Measurements from ENCODE around the gene ADARB1. TPM values are rescaled to one million over a fixed set of nuclear protein-coding genes. Genes with fewer than 3 reads are reported as not detected.
"Not testable (repeated sequence)": the region's sequence is repeated elsewhere in the genome, so short reads cannot be mapped to it uniquely, and the experiment has no call there.

The ADARB1 gene
- total RNA-seq, 1 experiment from 2014 or later, result 8.4 TPM

- no peak for DNase-seq
- Histone ChIP-seq H3K27me3 (no peaks in the 10 kb centered on the region), H3K36me3 (no peaks in the 10 kb centered on the region), H3K9me3 (replicated peaks) (no peaks in the 10 kb centered on the region), H3K4me1 (peaks cover 40% of the 10 kb centered on the region), H3K4me3 (no peak overlapping the region), H3K27ac (peak overlapping the region; percentile 65)
Measured at GRCh38 chr21:45126983-45127382, 52.6 kb downstream of the ADARB1 start.

- Histone ChIP-seq H3K9me3 (replicated peaks) (no peaks in the 10 kb centered on the region), H3K27me3 (no peaks in the 10 kb centered on the region), H3K4me1 (peaks cover 32% of the 10 kb centered on the region), H3K36me3 (no peaks in the 10 kb centered on the region), H3K27ac (no peak overlapping the region), H3K4me3 (no peak overlapping the region)
- no peak for DNase-seq
Measured at GRCh38 chr21:45127937-45128336, 53.6 kb downstream of the ADARB1 start.

DNA sequence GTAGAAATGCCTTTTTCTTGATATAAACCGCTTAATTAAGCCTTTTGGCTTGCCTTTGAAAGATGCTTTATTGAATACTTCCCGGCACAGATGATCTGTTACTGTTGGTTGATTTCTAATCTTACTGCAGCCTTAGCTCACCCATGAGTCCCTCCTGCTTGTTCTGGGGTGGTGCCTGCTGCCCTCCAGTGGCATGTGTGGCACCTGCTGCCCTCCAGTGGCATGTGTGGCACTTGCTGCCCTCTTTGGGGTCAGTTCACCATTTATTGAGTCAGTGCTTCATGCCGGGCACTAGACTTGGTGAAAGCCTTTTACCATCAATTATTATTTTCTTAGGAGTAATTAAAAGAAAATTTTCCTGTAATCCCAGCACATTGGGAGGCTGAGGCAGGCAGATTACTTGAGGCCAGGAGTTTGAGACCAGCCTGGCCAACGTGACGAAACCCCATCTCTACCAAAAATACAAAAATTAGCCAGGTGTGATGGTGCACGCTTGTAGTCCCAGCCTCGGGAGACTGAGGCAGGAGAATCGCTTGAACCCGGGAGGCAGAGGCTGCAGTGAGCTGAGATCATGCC lies 54.3 kb downstream of the ADARB1 start:
- H3K27me3 ChIP-seq, result no peaks in the 10 kb centered on the region
- H3K27ac ChIP-seq, result no peak overlapping the region
- no peak overlapping the region for H3K4me3 ChIP-seq
- H3K4me1 ChIP-seq, result peaks cover 31% of the 10 kb centered on the region
- no peaks in the 10 kb centered on the region for H3K9me3 ChIP-seq (replicated peaks)
- H3K36me3 ChIP-seq, result no peaks in the 10 kb centered on the region
- peak; percentile 77 to 82 for DNase-seq

GRCh38 chr21:45129189-45129923 lies 55.0 kb downstream of the ADARB1 start:
- Histone ChIP-seq H3K9me3 (replicated peaks) (no peaks in the 10 kb centered on the region), H3K4me3 (no peak overlapping the region), H3K27me3 (no peaks in the 10 kb centered on the region), H3K27ac (no peak overlapping the region), H3K36me3 (no peaks in the 10 kb centered on the region), H3K4me1 (peaks cover 31% of the 10 kb centered on the region)
- no peak for DNase-seq

DNA sequence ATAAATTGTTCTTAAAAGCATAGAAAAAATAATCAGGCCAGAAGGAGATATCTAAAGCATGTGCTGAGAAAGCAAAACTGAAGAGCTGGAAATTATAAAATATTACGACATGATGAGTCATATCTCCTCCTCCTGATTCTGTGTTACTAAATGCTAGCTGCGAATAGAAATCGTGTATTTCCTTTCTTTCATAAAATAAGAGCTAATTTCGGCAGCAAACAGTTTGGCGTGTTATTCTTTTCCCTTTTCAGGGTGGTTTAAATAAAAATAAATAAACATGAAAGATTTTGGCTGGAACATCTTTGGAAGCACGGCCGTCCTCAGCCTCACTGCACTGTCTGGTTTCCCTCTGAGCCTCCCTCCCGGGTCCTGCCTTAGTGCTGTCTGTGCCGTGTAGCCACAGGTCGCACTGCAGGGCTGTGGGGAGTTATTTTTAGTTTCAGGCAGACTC lies 56.0 kb downstream of the ADARB1 start:
- Histone ChIP-seq H3K27me3 (no peaks in the 10 kb centered on the region), H3K4me3 (no peak overlapping the region), H3K9me3 (replicated peaks) (no peaks in the 10 kb centered on the region), H3K27ac (no peak overlapping the region), H3K4me1 (peaks cover 35% of the 10 kb centered on the region), H3K36me3 (no peaks in the 10 kb centered on the region)
- no peak for DNase-seq

GRCh38 chr21:45131537-45131999 lies 57.2 kb downstream of the ADARB1 start:
- H3K4me3 ChIP-seq, result no peak overlapping the region
- H3K36me3 ChIP-seq, result no peaks in the 10 kb centered on the region
- DNase-seq, result no peak
- peaks cover 37% of the 10 kb centered on the region for H3K4me1 ChIP-seq
- H3K27ac ChIP-seq, result no peak overlapping the region
- no peaks in the 10 kb centered on the region for H3K27me3 ChIP-seq
- no peaks in the 10 kb centered on the region for H3K9me3 ChIP-seq (replicated peaks)

DNA sequence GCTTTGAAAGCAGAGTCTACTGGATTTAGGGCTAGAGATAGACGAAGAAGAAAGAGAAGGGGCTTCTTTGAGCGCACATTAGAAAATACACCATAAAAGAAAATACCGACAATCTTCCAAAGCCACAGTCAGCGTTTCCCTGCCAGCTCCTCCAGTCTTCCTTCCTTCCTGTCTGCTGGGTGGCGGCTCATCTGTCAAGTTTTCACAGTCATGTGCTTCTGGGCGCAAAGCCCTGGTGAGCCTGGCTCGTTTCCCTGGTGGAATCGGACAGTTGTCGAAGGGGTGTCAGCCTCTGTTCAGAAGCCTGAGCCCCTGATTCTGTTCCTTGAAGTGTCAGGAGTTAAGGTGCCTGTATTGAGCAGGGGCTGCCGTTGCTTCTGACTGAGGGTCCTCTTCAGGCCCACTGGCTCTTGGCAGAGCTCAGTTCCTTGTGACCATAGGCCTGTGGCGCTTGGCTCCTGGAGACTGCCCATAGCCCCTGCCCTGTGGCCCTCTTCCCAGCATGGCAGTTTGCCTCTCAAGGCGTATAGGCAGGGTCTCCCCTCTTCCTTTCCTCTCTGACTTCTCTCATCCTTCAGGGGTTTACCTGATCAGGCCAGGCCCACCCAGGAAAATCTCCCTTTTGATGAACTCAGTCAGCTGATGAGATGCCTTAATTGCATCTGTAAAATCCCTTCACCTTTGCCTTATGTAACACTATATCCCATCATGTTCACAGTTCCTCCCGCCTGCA lies 58.6 kb downstream of the ADARB1 start:
- no peaks in the 10 kb centered on the region for H3K27me3 ChIP-seq
- H3K36me3 ChIP-seq, result no peaks in the 10 kb centered on the region
- no peak overlapping the region for H3K4me3 ChIP-seq
- peaks cover 31% of the 10 kb centered on the region for H3K4me1 ChIP-seq
- H3K27ac ChIP-seq, result no peak overlapping the region
- H3K9me3 ChIP-seq (replicated peaks), result no peaks in the 10 kb centered on the region
- DNase-seq, result no peak

- H3K36me3 ChIP-seq; H3K27ac ChIP-seq; H3K27me3 ChIP-seq; DNase-seq; H3K4me3 ChIP-seq; H3K9me3 ChIP-seq (replicated peaks): not testable (repeated sequence)
- H3K4me1 ChIP-seq, result peaks cover 28% of the 10 kb centered on the region
Measured at GRCh38 chr21:45133574-45134278, 59.3 kb downstream of the ADARB1 start.

DNA sequence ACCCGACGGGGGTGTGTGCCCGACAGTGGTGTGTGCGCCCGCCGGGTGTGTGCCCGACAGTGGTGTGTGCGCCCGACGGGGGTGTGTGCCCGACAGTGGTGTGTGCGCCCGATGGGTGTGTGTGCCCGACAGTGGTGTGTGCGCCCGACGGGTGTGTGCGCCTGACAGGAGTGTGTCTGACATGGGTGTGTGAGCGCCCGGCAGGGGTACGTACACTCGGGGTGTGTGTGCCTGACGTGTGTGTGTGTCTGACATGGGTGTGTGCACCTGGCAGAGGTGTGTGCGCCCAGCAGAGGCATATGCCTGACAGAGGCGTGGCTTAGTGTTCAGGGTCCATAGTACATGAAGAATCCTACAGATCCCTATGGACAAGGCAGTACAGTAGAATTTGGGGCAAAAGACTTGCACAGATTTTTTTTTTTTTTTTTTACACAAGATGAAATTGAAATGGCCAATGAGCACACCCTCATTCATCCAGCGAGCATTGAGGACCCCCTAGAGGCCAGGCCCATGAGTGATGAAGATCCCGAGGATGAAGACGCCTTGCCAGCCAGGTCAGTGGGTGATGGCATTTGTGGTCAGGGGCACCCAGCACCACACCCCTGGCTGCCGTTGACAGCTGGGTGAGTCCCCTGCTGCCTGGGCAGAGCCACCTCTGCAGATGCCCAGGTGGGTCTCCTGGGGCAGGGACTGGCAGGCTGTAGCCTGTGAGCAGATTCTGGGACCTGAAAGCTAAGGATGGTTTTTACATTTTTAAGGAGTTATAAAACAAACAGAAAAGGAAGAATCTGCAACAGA lies 60.1 kb downstream of the ADARB1 start:
- DNase-seq, result no peak
- H3K36me3 ChIP-seq, result no peaks in the 10 kb centered on the region
- H3K27me3 ChIP-seq, result no peaks in the 10 kb centered on the region
- H3K27ac ChIP-seq, result no peak overlapping the region
- peaks cover 28% of the 10 kb centered on the region for H3K4me1 ChIP-seq
- H3K9me3 ChIP-seq (replicated peaks), result no peaks in the 10 kb centered on the region
- H3K4me3 ChIP-seq, result no peak overlapping the region

- no peaks in the 10 kb centered on the region for H3K36me3 ChIP-seq
- no peaks in the 10 kb centered on the region for H3K27me3 ChIP-seq
- no peak overlapping the region for H3K4me3 ChIP-seq
- DNase-seq, result peak; percentile 74 to 82
- H3K4me1 ChIP-seq, result peaks cover 24% of the 10 kb centered on the region
- 0 out of 2 replicates have a peak overlapping the region, but pooled peaks have one; percentile 0 for H3K27ac ChIP-seq
- no peaks in the 10 kb centered on the region for H3K9me3 ChIP-seq (replicated peaks)
Measured at GRCh38 chr21:45135122-45135521, 60.7 kb downstream of the ADARB1 start.

DNA sequence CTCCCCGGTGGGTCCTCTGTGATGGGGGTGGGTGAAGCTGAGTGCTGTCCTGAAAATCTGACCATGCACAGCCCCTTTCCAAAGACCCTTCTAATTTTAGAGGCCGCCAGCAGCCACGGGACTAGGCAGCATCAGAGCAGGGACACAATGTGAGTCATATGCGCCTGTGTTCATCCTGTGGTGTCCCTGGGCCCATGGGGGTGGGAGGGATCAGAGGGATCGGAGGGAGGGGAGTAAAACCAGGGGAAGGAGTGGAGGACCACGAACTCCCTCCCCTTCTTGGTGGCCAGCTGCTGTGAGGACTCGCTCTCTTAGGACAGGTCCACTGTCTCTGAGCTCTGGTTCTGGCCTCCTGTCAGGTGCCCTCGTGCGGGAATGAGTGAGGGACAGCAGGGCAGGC lies 61.5 kb downstream of the ADARB1 start:
- Histone ChIP-seq H3K4me3 (no peak overlapping the region), H3K9me3 (replicated peaks) (no peaks in the 10 kb centered on the region), H3K27ac (peak overlapping the region; percentile 0; the same call in 1 of the 2 replicates), H3K27me3 (no peaks in the 10 kb centered on the region), H3K4me1 (peaks cover 22% of the 10 kb centered on the region), H3K36me3 (no peaks in the 10 kb centered on the region)
- peak; percentile 40 to 52 for DNase-seq

DNA sequence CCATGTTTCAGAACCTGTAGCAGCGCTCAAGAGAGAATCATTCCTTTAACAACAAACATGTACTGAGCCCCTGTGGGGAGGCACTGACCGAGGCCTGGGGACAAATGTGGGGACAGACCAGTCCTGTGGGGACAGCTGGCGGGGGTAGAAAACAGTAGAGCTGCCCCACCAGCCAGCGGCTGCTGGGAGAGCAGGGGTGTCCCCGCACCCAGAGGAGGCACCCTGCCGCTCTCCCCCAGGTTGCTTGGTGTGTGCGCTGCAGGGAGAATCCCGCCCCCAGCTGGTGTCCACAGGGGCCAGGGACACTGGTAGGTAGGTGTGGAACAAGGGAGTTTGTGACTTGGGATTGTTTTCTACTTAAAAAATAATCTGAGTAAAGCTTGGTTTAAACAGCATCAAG lies 62.1 kb downstream of the ADARB1 start:
- no peak overlapping the region for H3K27ac ChIP-seq
- H3K4me1 ChIP-seq, result peaks cover 22% of the 10 kb centered on the region

DNA sequence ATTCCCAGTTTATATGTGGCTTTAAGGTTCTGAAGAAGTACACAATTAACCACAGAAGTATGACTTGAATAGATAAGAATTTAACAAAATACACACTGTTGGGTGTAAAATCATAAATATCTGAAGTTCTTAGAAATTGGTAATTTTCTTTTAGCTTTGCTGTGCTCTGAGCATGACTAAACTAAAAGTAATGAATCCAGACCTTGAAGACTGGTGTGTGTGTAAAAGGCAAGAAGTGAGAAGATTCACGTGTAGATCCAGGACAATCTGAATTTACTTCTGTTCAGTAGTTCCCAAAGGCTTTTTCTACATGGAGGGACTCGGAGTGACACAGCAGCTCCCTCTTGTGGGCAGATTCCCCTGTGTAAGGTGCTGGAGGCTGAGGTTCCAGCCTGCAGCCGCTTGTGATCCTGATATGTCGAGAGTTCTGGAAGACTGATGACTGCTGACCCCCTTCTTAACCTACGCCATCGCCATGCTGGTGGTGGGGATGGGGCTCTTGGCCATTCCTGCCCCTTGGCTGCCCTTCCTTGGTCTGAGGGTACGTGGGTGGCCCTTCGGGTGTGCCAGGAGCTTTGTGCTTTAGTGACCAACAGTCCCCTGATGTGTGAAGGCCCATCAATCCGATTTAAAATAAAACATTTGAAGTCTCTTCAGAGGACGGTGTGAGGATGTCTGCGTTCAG lies 62.7 kb downstream of the ADARB1 start:
- peaks cover 24% of the 10 kb centered on the region for H3K4me1 ChIP-seq

More for the DNA sequence above, 62.1 kb downstream of the ADARB1 start:
- H3K36me3 ChIP-seq, result no peaks in the 10 kb centered on the region
- H3K27me3 ChIP-seq, result no peaks in the 10 kb centered on the region
- no peaks in the 10 kb centered on the region for H3K9me3 ChIP-seq (replicated peaks)
- no peak overlapping the region for H3K4me3 ChIP-seq
- DNase-seq, result no peak

DNA sequence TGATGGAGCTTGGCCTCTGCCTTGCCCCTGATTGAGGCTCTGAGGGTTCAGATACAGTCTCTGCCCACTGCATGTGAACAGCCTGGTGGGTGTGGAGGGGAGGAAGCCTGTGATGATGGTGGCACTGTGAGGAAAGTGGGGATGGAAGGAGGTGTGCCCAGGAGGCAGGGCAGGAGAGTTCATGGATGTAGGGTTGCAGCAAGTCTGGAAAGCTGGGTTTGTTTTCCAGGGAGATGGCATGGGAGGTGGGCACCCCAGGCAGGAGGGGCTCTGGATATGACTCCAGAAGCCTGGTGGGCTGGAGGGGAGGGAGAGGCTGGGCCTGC lies 63.2 kb downstream of the ADARB1 start:
- Histone ChIP-seq H3K4me3 (no peak overlapping the region), H3K27ac (no peak overlapping the region), H3K9me3 (replicated peaks) (no peaks in the 10 kb centered on the region), H3K36me3 (no peaks in the 10 kb centered on the region), H3K27me3 (no peaks in the 10 kb centered on the region), H3K4me1 (peaks cover 27% of the 10 kb centered on the region)
- DNase-seq, result no peak

More for the DNA sequence above, 62.7 kb downstream of the ADARB1 start:
- H3K4me3 ChIP-seq, result no peak overlapping the region
- H3K9me3 ChIP-seq (replicated peaks), result no peaks in the 10 kb centered on the region
- no peaks in the 10 kb centered on the region for H3K36me3 ChIP-seq
- peak; percentile 84 to 93 for DNase-seq
- H3K27me3 ChIP-seq, result no peaks in the 10 kb centered on the region
- no peak overlapping the region for H3K27ac ChIP-seq
